ENCODE data around the gene NCBP1. TPM values are rescaled to one million over a fixed set of nuclear protein-coding genes. Genes with fewer than 3 reads are reported as not detected.

The NCBP1 gene
- total RNA-seq, 1 donor from 2014 or later = 52.1 TPM

GRCh38 chr9:97627624-97628023 is 6.0 kb upstream of the NCBP1 start:
- Mint-ChIP-seq H3K4me3 (ENCODE audit: unreplicated experiment) (no peak overlapping the region), H3K4me1 (ENCODE audit: low read depth, unreplicated experiment) (peaks cover 12% of the 10 kb centered on the region), H3K27me3 (ENCODE audit: unreplicated experiment) (no peaks in the 10 kb centered on the region), H3K36me3 (ENCODE audit: unreplicated experiment) (peaks cover 16% of the 10 kb centered on the region), H3K9me3 (ENCODE audit: unreplicated experiment) (peaks cover 9% of the 10 kb centered on the region), H3K27ac (ENCODE audit: unreplicated experiment) (no peak overlapping the region)
- no peak for DNase-seq
- no peak for TF ChIP-seq CTCF (IDR thresholded peaks at IDR 0.05; ENCODE audit: partially characterized antibody, unreplicated experiment)

- Mint-ChIP-seq H3K36me3 (ENCODE audit: unreplicated experiment) (peaks cover 8% of the 10 kb centered on the region), H3K4me1 (ENCODE audit: low read depth, unreplicated experiment) (peaks cover 12% of the 10 kb centered on the region), H3K27ac (ENCODE audit: unreplicated experiment) (no peak overlapping the region), H3K27me3 (ENCODE audit: unreplicated experiment) (peaks cover 2% of the 10 kb centered on the region), H3K4me3 (ENCODE audit: unreplicated experiment) (no peak overlapping the region), H3K9me3 (ENCODE audit: unreplicated experiment) (peaks cover 12% of the 10 kb centered on the region)
- no peak for TF ChIP-seq CTCF (IDR thresholded peaks at IDR 0.05; ENCODE audit: partially characterized antibody, unreplicated experiment)
- DNase-seq = no peak
Measured at GRCh38 chr9:97628668-97629067, 5.0 kb upstream of the NCBP1 start.

- H3K36me3 Mint-ChIP-seq (ENCODE audit: unreplicated experiment) = peaks cover 4% of the 10 kb centered on the region
- no peak for TF ChIP-seq CTCF (IDR thresholded peaks at IDR 0.05; ENCODE audit: partially characterized antibody, unreplicated experiment)
- H3K4me1 Mint-ChIP-seq (ENCODE audit: low read depth, unreplicated experiment) = peaks cover 12% of the 10 kb centered on the region
- no peak overlapping the region for H3K4me3 Mint-ChIP-seq (ENCODE audit: unreplicated experiment)
- H3K27me3 Mint-ChIP-seq (ENCODE audit: unreplicated experiment) = peaks cover 4% of the 10 kb centered on the region
- DNase-seq = no peak
- H3K9me3 Mint-ChIP-seq (ENCODE audit: unreplicated experiment) = peaks cover 14% of the 10 kb centered on the region
- H3K27ac Mint-ChIP-seq (ENCODE audit: unreplicated experiment) = no peak overlapping the region
Measured at GRCh38 chr9:97629156-97629555, 4.5 kb upstream of the NCBP1 start.

DNA sequence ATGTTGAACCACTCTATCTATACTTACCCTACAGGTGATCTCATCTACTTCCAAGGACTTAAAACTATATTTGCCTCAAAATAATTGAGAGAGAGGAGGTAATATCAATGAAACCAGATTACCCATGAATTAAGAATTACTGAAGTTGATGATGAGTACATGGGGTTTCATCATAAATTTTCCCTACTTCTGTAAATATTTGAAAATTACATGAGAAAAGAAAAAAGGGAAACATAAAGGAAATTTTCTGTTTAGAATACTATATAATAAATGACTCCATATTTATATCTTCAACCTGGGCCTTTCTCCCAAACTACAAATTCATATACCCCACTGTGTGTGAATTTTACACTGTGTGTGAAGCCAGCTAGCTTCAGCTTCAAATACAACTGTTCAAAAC is 3.0 kb upstream of the NCBP1 start:
- Mint-ChIP-seq H3K36me3 (ENCODE audit: unreplicated experiment) (no peaks in the 10 kb centered on the region), H3K4me3 (ENCODE audit: unreplicated experiment) (no peak overlapping the region)
- TF ChIP-seq CTCF (IDR thresholded peaks at IDR 0.05; ENCODE audit: partially characterized antibody, unreplicated experiment) = no peak

GRCh38 chr9:97632248-97632984 is 1.2 kb upstream of the NCBP1 start:
- Mint-ChIP-seq H3K27me3 (ENCODE audit: unreplicated experiment) (peaks cover 4% of the 10 kb centered on the region), H3K36me3 (ENCODE audit: unreplicated experiment) (no peaks in the 10 kb centered on the region)
- peak; percentile 42 for DNase-seq

More for the DNA sequence above, 3.0 kb upstream of the NCBP1 start:
- Mint-ChIP-seq H3K9me3 (ENCODE audit: unreplicated experiment) (peaks cover 15% of the 10 kb centered on the region), H3K4me1 (ENCODE audit: low read depth, unreplicated experiment) (peaks cover 13% of the 10 kb centered on the region), H3K27ac (ENCODE audit: unreplicated experiment) (no peak overlapping the region), H3K27me3 (ENCODE audit: unreplicated experiment) (peaks cover 4% of the 10 kb centered on the region)
- DNase-seq = no peak

More at GRCh38 chr9:97632248-97632984, 1.2 kb upstream of the NCBP1 start:
- H3K9me3 Mint-ChIP-seq (ENCODE audit: unreplicated experiment) = peaks cover 15% of the 10 kb centered on the region
- TF ChIP-seq CTCF (IDR thresholded peaks at IDR 0.05; ENCODE audit: partially characterized antibody, unreplicated experiment) = no peak
- peak overlapping the region; percentile 100 for H3K27ac Mint-ChIP-seq (ENCODE audit: unreplicated experiment)
- H3K4me1 Mint-ChIP-seq (ENCODE audit: low read depth, unreplicated experiment) = peaks cover 20% of the 10 kb centered on the region
- H3K4me3 Mint-ChIP-seq (ENCODE audit: unreplicated experiment) = peak overlapping the region; percentile 100

Measured in glutamatergic neuron (in vitro differentiated cells).